AG04450 (cell line): Measurements from ENCODE around the gene LIMK1. TPM values are rescaled to one million over a fixed set of nuclear protein-coding genes. Genes with fewer than 3 reads are reported as not detected.
A peak's percentile ranks its signal among the peaks of the same experiment; 100 is the strongest.

Experiments
- CTCF ChIA-PET: fragments of 300-600, 350-600 bp; formaldehyde crosslinking; extraction: SDS; loops from one replicate; lab custom pipeline; 2022; ENCODE audit warnings: antibody characterized with exemption, inconsistent platforms; lab: Charles Lee
- POLR2A ChIA-PET: fragments of 350-600 bp; formaldehyde crosslinking; extraction: SDS; loops from one replicate; lab custom pipeline; 2021; ENCODE audit warnings: antibody characterized with exemption, inconsistent platforms; lab: Yijun Ruan, JAX
- DNase-seq: peaks from one replicate; pipeline ENCODE4 v3.0.0-alpha.2; 2011; ENCODE audit warnings: low read depth, low spot score
- H3K27ac ChIP-seq: one replicate; pipeline ENCODE4 v1.5.1; 2012; ENCODE audit warnings: low read depth, low read length, control low read depth
- H3K27me3 ChIP-seq: one replicate; pipeline ENCODE4 v1.6.0; 2012; ENCODE audit warnings: low read length; ENCODE audit not compliant: control insufficient read depth, insufficient read depth
- H3K4me3 ChIP-seq: 2 replicates; pipeline ENCODE4 v1.5.1; 2011; ENCODE audit warnings: mild to moderate bottlenecking, low read depth, low read length, control low read depth
- H3K9me3 ChIP-seq: 2 replicates; pipeline ENCODE4 v1.5.1; 2012; ENCODE audit warnings: low read length; ENCODE audit not compliant: control insufficient read depth, insufficient read depth
- CTCF ChIP-seq: IDR thresholded peaks from 2 replicates; pipeline ENCODE4 v1.5.1; 2011; ENCODE audit warnings: low read depth, low read length, control low read depth, inconsistent platforms
- polyA plus RNA-seq: library from polyadenylated mRNA; depleted of rRNA; stranded (reverse); fragments of >200 nt; gene quantifications from 2 replicates; pipeline ENCODE4 v1.2.3, GENCODE V29; 2011

Gene LIMK1
- polyA plus RNA-seq, 1 experiment, result 33.0 TPM

GRCh38 chr7:74059037-74059436, 24.6 kb upstream of the LIMK1 start:
- Histone ChIP-seq H3K9me3 (no peaks in the 10 kb centered on the region; the same call in 1 of the 2 replicates), H3K27ac (no peak overlapping the region), H3K27me3 (peaks cover 3% of the 10 kb centered on the region), H3K4me3 (no peak overlapping the region)
- ChIA-PET POLR2A (interaction anchor here (0.7 kb wide), 1 partner anchor 130 kb away, joined by 3 read pairs; no protein-coding TSS in a partner anchor), CTCF (interaction anchor here (0.7 to 1.0 kb wide), 3 partner anchors 8 to 107 kb away, joined by 3 to 5 read pairs (median 3); no protein-coding TSS in a partner anchor)
- no peak for TF ChIP-seq CTCF
- DNase-seq, result no peak

DNA sequence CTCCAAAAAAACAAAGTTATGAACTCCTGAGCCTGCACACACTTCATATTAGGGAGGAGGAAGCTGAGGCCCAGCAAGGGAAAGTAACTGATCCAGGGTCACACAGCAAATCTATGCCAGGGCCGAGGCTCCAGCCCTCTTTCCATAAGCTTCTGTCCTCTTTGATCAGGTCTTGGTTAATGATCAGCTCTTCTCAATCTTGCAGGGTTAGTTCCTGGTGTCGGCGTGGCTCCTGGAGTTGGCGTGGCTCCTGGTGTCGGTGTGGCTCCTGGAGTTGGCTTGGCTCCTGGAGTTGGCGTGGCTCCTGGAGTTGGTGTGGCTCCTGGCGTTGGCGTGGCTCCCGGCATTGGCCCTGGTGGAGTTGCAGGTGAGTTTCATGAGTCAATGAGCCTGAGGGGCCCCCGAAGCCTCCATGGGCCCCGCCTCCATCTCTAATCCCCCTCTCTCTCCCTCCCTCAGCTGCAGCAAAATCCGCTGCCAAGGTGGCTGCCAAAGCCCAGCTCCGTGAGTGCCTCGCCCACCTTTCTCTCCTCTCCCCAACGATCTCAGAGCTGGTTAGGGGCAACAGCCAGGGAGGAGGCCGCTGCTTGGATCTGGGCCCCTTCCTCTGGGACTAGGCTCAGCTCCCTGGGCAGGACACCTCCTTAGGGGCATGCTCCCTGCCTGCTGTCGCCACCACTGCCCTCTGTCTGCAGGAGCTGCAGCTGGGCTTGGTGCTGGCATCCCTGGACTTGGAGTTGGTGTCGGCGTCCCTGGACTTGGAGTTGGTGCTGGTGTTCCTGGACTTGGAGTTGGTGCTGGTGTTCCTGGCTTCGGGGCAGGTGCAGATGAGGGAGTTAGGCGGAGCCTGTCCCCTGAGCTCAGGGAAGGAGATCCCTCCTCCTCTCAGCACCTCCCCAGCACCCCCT, 23.7 kb upstream of the LIMK1 start:
- CTCF ChIA-PET, result interaction anchor here (0.6 to 1.1 kb wide), 2 partner anchors 33 to 64 kb away, joined by 3 to 9 read pairs; no protein-coding TSS in a partner anchor
- no peak for TF ChIP-seq CTCF
- POLR2A ChIA-PET, result no interaction called here
- DNase-seq, result no peak
- H3K27ac ChIP-seq, result no peak overlapping the region
- H3K4me3 ChIP-seq, result no peak overlapping the region
- peaks cover 3% of the 10 kb centered on the region for H3K27me3 ChIP-seq
- no peaks in the 10 kb centered on the region; the same call in 1 of the 2 replicates for H3K9me3 ChIP-seq

GRCh38 chr7:74061840-74062539, 21.6 kb upstream of the LIMK1 start:
- DNase-seq, result peak; percentile 69
- H3K4me3 ChIP-seq, result no peak overlapping the region; the same call in 1 of the 2 replicates
- TF ChIP-seq CTCF, result no peak
- ChIA-PET CTCF (interaction anchor here (0.9 to 1.0 kb wide), 2 partner anchors 20 to 145 kb away, joined by 3 to 4 read pairs; no protein-coding TSS in a partner anchor), POLR2A (no interaction called here)
- no peaks in the 10 kb centered on the region; the same call in 1 of the 2 replicates for H3K9me3 ChIP-seq
- H3K27me3 ChIP-seq, result peaks cover 3% of the 10 kb centered on the region
- peak overlapping the region; percentile 78 for H3K27ac ChIP-seq

DNA sequence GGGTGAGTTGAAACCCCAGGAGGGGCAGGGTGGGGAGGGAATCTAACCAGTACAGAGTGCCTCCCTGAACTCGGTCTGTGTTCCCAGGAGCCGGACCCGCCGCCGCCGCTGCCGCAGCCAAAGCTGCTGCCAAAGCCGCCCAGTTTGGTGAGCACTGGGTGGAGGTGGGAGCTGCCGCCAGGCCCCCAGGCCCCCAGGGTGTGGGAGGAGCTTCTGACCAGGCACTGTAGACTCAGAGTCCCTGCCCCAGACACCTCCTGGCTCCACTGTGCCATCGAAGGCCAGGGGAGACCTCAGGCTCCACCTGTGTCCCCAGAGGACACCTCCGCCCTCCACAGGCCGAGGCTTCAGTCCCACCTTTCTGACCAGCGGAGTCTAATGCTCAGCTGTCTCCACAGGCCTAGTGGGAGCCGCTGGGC, 20.4 kb upstream of the LIMK1 start:
- Histone ChIP-seq H3K27me3 (no peaks in the 10 kb centered on the region), H3K4me3 (no peak overlapping the region), H3K9me3 (no peaks in the 10 kb centered on the region; the same call in 1 of the 2 replicates), H3K27ac (no peak overlapping the region)
- TF ChIP-seq CTCF, result no peak
- no peak for DNase-seq
- ChIA-PET CTCF (interaction anchor here (0.6 kb wide), 1 partner anchor 112 kb away, joined by 3 read pairs; no protein-coding TSS in a partner anchor), POLR2A (interaction anchor here (0.9 kb wide), 1 partner anchor 111 kb away, joined by 3 read pairs; the partner anchor contains the start of gene EIF4H)
